Stimulated activated naive B cell treated with anti-CD40 and anti-IgM and Interleukin-4, amounts not matched to agents 10 μg/mL and 1 μg/mL and 100 μg/mL, for 72 hours (primary cell): ENCODE data around the gene OR10A4.
A peak's percentile ranks its signal among the peaks of the same experiment; 100 is the strongest.

Experiments used
- ATAC-seq, 2 donors: fragments of 150-1000 bp; cut with Tn5 transposase; replicated peaks; 2 replicates each; pipeline ENCODE4 v1.10.0; 2021; ENCODE audit warnings: moderate library complexity in 1 of 2
- DNase-seq: peaks from one replicate; pipeline ENCODE4 v3.0.0; 2021
- H3K27ac Mint-ChIP-seq: one replicate; pipeline ENCODE4 v1.8.0; 2022; ENCODE audit warnings: mild to moderate bottlenecking, mixed read lengths
- H3K27me3 Mint-ChIP-seq, 2 donors: one replicate each; pipeline ENCODE4 v1.8.0; 2022; ENCODE audit warnings: mixed read lengths in 2 of 2
- H3K36me3 Mint-ChIP-seq, 2 donors: one replicate each; pipeline ENCODE4 v1.8.0; 2022; ENCODE audit warnings: mixed read lengths in 2 of 2, mild to moderate bottlenecking in 1 of 2
- H3K4me1 Mint-ChIP-seq, 2 donors: one replicate each; pipeline ENCODE4 v1.8.0; 2022; ENCODE audit warnings: mixed read lengths in 2 of 2, mild to moderate bottlenecking in 1 of 2
- H3K4me3 Mint-ChIP-seq, 2 donors: one replicate each; pipeline ENCODE4 v1.8.0; 2022; ENCODE audit warnings: mild to moderate bottlenecking in 2 of 2, mixed read lengths in 2 of 2, moderate library complexity in 1 of 2
- H3K9me3 Mint-ChIP-seq, 2 donors: one replicate each; pipeline ENCODE4 v1.8.0; 2022; ENCODE audit warnings: mixed read lengths in 2 of 2, mild to moderate bottlenecking in 1 of 2

OR10A4 gene

DNA sequence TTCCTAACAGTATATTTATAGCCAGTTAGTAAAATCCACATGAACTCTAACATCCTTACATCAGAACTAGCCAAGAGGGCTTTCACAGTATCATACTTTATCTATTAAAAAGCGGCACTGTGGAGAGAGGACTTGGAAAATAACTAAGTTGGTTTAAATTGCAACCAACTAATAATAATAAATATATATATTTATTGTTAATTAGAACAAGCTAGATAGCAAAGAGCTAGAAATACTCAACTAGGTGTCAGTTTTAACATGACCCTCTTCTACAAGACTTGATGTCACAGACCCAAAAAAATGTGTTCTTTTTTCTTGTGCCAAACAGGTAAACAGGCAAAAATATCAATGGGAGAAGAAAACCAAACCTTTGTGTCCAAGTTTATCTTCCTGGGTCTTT is 44.3 kb downstream of the OR10A4 start, which contains the start of gene OR2D3:
OR2D3 (plus strand) TSS at position 301 of the 400 bp plus-strand sequence; CDS start at position 301, 0 bp downstream.
- H3K27ac Mint-ChIP-seq: no peak within 1 kb of the TSS
- peaks cover 11 to 27% of the 10 kb centered on the region in 2 donors for H3K27me3 Mint-ChIP-seq
- ATAC-seq (no peak), DNase-seq (no peak)
- no peaks in the 10 kb centered on the region for H3K36me3 Mint-ChIP-seq
- no peak within 1 kb of the TSS for H3K4me3 Mint-ChIP-seq
- H3K4me1 Mint-ChIP-seq: peaks cover 0 to 1% of the 10 kb centered on the region in 2 donors
- H3K9me3 Mint-ChIP-seq: peaks cover 3 to 4% of the 10 kb centered on the region in 2 donors

- Mint-ChIP-seq H3K9me3 (no peaks in the 10 kb centered on the region), H3K27ac (no peak overlapping the region), H3K27me3 (peaks cover 25 to 41% of the 10 kb centered on the region in 2 donors), H3K4me1 (peaks cover 16 to 18% of the 10 kb centered on the region in 2 donors), H3K36me3 (no peaks in the 10 kb centered on the region), H3K4me3 (no peak overlapping the region)
- DNase-seq (no peak), ATAC-seq (no peak)
These were observed 48.7 kb downstream of the OR10A4 start for GRCh38 chr11:6925007-6925577.

- Mint-ChIP-seq H3K27me3 (peaks cover 25 to 45% of the 10 kb centered on the region in 2 donors), H3K4me3 (peak overlapping the region; percentile 88 to 92), H3K36me3 (no peaks in the 10 kb centered on the region), H3K4me1 (peaks cover 16 to 18% of the 10 kb centered on the region in 2 donors), H3K27ac (peak overlapping the region; percentile 21), H3K9me3 (no peaks in the 10 kb centered on the region)
- ATAC-seq (peak; percentile 17 to 21), DNase-seq (no peak)
These were observed 49.3 kb downstream of the OR10A4 start for GRCh38 chr11:6925636-6926207.

GRCh38 chr11:6926208-6927029 is 50.0 kb downstream of the OR10A4 start, which contains the start of gene ZNF215:
Gene ZNF215 (plus strand): TSS chr11:6926426. CDS start chr11:6932273, 5,847 bp downstream.
- H3K27ac Mint-ChIP-seq: peak within 1 kb of the TSS; percentile 21
- peak; percentile 22 for DNase-seq

GRCh38 chr11:6927030-6927617 is 50.7 kb downstream of the OR10A4 start:
- peaks cover 16 to 18% of the 10 kb centered on the region in 2 donors for H3K4me1 Mint-ChIP-seq
- no peaks in the 10 kb centered on the region for H3K9me3 Mint-ChIP-seq
- no peak overlapping the region for H3K27ac Mint-ChIP-seq
- H3K27me3 Mint-ChIP-seq: peaks cover 27 to 35% of the 10 kb centered on the region in 2 donors
- peak; percentile 72 to 81 for ATAC-seq
- DNase-seq: no peak
- H3K4me3 Mint-ChIP-seq: peak overlapping the region; percentile 88 to 92
- H3K36me3 Mint-ChIP-seq: no peaks in the 10 kb centered on the region

More at GRCh38 chr11:6926208-6927029, 50.0 kb downstream of the OR10A4 start, which contains the start of gene ZNF215:
- Mint-ChIP-seq H3K4me1 (peaks cover 16 to 18% of the 10 kb centered on the region in 2 donors), H3K9me3 (no peaks in the 10 kb centered on the region), H3K36me3 (no peaks in the 10 kb centered on the region), H3K27me3 (peaks cover 25 to 39% of the 10 kb centered on the region in 2 donors), H3K4me3 (peak within 1 kb of the TSS; percentile 88 to 92)
- peak; percentile 58 to 69 for ATAC-seq
